ENCODE data around the gene AGBL2.
"Not testable (repeated sequence)": the region's sequence is repeated elsewhere in the genome, so short reads cannot be mapped to it uniquely, and the experiment has no call there.

GRCh38 chr11:47686704-47687103, 28.5 kb downstream of the AGBL2 start:
- not testable (repeated sequence) for TF ChIP-seq TCF7L2 (IDR thresholded peaks at IDR 0.05; ENCODE audit: borderline replicate concordance, extremely low read depth, insufficient read depth, insufficient read length); RAD21 (IDR thresholded peaks at IDR 0.05; ENCODE audit: low read depth); POLR2A (IDR thresholded peaks at IDR 0.05; ENCODE audit: borderline replicate concordance, extremely low read depth, insufficient read depth, insufficient read length); SP1 (IDR thresholded peaks at IDR 0.05; ENCODE audit: low read depth); CEBPB (IDR thresholded peaks at IDR 0.05; ENCODE audit: low read depth); CTCF (IDR thresholded peaks at IDR 0.05 in 2 of 3, conservative IDR thresholded peaks at IDR 0.05 in 1 of 3; ENCODE audit: borderline replicate concordance in 1 of 3, insufficient read depth in 1 of 3, low read depth in 2 of 3, low read length in 2 of 3); SIN3A (IDR thresholded peaks at IDR 0.05; ENCODE audit: low read depth); EZH2 (IDR thresholded peaks at IDR 0.05); EZH2phosphoT487 (IDR thresholded peaks at IDR 0.05; ENCODE audit: borderline replicate concordance); ZFX (IDR thresholded peaks at IDR 0.05); REST (IDR thresholded peaks at IDR 0.05; ENCODE audit: low read depth); JUND (IDR thresholded peaks at IDR 0.05); YY1 (IDR thresholded peaks at IDR 0.05; ENCODE audit: extremely low read depth, insufficient replicate concordance, low read depth, low read length)
